Hepatic stellate cell (primary cell): Measurements from ENCODE around the gene ATCAY.
A peak's percentile ranks its signal among the peaks of the same experiment; 100 is the strongest.

Experiments used
- DNase-seq: peaks from one replicate; pipeline ENCODE4 v3.0.0; 2011; ENCODE audit warnings: low spot score

Gene ATCAY, protein sequence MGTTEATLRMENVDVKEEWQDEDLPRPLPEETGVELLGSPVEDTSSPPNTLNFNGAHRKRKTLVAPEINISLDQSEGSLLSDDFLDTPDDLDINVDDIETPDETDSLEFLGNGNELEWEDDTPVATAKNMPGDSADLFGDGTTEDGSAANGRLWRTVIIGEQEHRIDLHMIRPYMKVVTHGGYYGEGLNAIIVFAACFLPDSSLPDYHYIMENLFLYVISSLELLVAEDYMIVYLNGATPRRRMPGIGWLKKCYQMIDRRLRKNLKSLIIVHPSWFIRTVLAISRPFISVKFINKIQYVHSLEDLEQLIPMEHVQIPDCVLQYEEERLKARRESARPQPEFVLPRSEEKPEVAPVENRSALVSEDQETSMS

DNA sequence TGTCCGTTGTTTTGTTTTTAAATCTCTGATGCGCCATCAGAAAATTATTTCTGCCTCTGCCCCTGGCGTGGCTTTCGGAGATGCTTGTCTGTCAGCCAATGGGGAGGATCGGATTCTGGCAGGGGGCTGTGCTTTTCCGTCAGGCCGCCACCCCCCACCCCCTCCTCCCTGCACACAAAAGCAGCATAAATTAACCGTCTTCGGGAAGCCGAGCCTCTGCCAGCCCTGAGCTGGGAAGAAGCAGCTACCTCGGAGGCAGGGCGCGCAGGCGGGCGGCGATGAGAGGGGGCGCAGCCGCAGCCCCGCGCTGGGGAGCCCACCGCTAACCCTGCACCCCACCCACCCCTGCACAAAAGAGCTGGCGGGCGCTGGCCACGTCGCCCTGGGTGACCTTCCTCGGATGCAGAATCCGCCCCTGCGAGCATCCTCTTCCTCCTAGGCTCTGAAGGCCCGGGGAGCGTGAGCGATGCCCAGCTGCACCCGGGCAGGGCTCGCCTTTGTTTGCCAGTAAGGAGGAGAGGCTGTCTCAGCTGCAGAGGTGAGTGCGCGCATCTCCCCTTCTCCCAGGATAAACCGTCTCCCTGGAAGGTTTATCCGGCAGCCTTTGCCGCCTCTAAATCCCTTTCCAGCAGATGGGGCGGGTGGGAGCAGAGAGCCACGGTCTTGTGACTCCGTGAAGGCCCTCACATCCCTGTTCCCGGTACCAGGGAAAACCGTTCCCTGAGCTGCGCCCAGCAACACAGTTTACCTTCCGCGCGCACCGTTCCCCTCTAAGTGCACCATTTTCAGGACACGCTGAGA, at the start of gene ATCAY:
TSS of gene ATCAY (plus strand) at position 215 of the 801 bp plus-strand sequence. CDS start 5,083 bp downstream, outside the sequence.
- DNase-seq = no peak

DNA sequence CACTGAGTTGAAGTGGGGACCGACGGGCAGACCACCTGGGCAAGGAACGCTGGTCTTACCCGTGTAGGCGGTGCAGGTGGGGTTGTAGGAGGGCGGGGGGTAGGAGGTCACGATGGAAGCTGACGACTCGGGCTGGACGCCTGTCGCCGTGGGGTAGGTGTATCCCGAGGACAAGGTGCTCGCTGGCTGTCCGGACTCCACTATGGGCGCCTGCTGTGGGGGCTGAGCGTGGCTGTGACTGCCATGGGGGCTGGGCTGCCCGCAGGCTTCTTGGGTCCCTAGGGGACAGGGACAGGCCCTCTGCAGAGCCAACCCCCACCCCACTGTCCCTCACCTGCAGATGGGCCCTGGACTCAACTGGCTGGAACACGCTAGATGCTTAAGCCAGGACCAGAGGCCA, 48.9 kb upstream of the ATCAY start:
- DNase-seq = no peak

DNA sequence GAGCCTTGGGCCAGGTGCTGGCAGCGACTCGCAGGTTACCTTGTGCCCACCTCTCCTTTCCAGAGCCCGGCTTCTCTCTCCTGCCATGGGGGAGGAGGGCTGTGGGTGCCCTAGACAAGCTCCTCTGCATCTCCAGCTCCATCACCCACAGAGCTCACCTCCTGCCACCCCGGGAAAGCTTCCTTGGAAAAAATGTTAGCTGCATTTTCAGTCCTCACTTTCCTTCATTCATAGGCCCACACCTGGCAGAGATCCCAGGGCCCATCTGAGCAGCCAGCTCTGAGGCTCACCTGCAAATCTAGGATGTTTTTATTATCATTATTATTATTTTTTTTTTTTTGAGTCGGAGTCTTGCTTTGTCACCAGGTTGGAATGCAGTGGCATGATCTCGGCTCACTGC, 48.5 kb upstream of the ATCAY start:
- DNase-seq = no peak

DNA sequence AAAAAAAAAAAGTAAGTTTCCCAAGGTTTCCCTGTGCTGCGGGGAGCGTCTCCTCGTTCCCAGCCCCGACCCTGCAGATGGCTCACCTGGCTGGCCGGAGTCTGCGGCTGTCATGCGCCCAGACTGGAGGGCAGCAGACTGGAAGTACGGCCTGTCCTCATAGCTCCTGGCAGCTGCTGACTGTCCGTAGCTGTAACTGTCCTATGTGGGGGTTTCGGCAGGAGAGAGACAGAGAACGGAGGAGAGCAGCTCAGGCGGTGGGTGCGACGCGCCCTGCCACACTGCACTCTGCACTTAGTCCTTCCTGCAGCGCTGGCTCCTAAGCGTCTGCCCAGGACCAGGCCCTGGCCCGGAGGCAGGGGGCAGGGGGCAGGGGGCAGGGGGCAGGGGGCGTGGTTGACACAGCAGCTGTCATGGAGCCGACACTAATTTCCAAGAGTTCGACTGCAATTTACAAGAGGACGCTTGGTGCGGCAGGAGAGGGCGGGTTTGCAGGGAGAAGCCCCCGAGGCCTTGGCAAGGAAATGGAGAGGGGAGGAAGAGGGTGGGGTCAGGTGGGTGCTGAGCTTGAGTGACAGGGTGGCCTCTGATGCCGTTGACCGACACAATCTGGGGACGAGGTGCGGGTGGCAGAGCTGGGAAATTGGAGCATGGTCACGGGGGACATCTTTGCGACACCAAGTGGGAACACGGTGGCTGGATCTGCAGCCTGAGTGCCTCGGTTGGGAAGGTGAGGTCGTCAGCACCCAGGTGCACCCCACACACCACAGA, 46.7 kb upstream of the ATCAY start:
- no peak for DNase-seq

DNA sequence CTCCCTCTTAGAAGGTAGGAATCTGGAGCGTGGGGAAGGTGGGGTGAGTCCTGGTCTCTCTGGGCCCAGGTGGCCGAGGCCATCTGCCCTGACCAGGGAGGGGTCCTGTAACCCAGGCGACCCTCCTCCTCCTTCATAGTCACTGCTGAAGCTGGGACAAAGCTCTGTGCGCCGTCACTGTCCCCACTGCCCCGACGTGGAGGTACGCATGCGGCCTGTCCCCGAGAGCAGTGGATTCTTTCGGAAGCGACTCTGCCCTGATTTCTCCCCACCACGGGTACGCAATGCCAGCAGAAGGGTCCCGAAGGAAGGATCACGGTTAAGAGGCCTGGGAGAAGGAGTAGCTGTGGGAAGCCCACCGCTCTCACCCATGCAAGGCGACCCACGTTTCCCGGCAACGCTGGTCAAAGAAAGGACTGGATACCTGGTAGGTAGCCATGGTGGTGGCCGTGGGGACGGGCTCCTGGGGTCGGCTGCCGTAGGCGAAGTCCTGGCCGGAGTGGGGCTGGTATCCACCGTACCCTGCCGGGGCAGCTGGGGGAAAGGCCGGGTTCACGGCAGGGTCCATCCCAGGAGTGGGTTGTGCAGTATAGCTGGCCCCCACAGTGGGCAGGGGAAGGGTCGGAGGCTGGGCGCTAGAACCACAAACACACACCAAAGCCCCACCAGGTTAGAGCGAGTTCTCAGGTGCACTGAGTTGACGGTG, 46.0 kb upstream of the ATCAY start:
- no peak for DNase-seq

DNA sequence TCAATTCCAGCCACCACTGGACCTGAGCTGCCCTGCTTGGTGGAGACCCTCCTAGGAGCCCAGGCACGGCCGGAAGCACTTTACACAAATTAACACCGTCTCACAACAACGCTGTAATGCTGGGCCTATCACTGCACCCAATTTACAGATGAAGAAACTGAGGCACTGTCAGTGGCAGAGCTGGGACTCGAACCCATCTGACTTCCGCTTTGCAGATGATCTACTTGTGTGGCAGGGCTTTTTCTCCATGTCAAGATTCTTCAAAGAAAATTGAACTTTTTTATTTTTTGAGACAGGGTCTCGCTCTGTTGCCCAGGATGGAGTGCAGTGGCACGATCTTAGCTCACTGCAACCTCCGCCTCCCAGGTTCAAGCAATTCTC, 45.4 kb upstream of the ATCAY start:
- no peak for DNase-seq

DNA sequence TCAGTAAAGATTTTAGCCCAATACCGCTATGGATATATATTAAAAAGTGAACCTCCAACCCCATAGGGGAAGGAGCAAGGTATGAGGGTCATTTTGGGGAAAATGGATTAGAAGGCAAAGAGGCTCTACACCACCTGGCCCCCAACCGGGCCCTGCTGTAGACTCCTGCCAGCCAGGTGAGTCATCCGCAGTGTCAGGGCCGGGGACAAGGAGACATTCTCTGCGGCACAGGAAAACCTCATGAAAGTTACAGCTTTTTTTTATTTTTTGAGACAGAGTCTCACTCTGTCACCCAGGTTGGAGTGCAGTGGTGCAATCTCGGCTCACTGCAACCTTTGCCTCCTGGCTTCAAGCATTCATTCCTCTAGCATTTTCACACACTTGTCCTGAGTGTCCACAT, 43.6 kb upstream of the ATCAY start:
- no peak for DNase-seq

DNA sequence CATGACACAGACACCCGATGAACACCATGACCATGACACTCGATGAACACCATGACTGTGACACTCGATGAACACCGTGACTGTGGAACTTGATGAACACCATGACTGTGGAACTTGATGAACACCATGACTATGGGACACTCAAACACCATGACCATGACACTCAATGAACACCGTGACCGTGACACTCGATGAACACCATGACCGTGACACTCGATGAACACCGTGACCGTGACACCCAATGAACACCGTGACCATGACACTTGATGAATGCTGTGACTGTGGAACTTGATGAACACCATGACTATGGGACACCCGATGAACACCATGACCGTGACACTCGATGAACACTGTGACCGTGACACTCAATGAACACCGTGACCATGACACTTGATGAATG, 43.2 kb upstream of the ATCAY start:
- no peak for DNase-seq

DNA sequence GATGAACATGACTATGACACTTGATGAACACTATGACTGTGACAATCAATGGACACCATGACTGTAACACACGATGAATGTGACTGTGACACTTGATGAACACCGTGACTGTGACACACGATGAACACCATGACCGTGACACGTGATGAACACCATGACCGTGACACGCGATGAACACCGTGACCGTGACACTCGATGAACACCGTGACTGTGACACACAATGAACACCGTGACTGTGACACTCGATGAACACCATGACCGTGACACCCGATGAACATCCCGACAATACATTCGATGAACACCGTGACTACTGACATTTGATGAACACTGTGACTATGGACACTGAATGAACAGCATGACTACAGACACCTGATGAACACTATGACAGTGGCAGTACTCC, 42.6 kb upstream of the ATCAY start:
- DNase-seq = no peak

DNA sequence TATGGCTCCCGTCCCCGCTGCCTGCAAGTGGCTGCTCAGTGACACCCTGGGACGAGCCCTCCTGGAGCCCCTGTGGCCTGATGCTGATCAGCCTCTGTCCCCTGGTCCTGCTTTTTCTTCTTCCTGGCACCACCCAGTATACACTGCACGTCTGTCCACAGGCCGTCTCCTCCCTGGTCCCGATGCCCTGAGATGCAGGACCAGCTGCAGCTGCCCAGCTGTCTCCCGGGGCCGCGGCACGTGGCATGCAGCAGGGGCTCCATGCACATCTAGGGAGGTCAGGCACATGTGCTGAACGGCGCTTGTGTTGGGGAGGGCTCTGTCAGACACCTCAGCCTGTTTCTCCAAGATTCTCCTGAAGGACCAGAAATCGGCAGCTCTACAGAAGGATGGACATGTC, 41.8 kb upstream of the ATCAY start:
- no peak for DNase-seq

DNA sequence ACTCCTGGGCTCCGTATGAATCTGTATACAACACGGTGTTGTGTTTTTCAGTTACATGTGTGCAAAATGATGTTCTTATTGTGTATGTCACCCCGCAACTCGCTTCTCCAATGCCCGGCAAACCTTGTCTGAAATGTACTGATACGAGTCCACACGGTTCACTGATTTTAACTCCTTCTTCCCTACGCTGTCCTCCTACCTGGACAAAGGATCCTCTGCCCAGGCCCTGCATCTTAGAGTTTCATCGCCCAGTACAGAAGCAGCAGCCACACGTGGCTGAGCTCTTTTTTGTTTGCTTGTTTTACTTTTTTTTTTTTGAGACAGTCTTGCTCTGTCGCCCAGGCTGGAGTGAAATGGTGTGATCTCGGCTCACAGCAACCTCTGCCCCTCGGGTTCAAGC, 40.5 kb upstream of the ATCAY start:
- no peak for DNase-seq

DNA sequence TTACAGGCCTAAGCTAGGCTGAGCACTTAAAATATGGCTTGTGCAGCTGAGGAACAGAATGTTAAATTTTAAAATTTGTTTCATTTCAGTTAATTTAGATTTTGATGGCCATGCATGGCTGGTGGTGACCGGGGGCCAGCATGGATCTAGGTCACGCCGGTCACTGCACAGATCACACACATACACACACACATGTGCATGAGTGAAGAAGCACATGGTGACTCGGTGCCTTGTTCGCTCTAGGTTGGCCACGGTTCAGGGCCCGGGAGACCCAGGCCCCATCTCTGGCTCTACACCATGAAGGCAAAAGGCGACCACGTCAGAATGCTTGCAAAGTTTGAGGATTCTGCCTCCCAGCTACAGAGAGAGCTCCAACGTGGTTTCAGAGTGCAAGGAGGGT, 39.7 kb upstream of the ATCAY start:
- no peak for DNase-seq

DNA sequence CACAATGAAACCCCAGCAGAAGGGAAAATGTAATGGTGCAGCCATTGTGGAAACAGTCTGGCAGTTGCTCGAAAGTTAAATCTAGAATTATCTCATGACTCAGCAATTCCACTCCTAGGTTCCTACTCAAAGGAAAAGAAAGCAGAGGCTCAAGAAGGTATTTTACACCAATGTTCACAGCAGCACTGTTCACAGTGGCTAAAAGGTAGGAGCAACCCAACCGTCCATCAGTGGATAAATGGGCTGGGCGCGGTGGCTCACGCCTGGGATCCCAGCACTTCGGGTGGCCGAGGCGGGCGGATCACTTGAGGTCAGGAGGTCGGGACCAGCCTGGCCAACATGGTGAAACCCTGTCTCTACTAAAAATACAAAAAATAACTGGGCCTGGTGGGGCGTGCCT, 37.5 kb upstream of the ATCAY start:
- no peak for DNase-seq

DNA sequence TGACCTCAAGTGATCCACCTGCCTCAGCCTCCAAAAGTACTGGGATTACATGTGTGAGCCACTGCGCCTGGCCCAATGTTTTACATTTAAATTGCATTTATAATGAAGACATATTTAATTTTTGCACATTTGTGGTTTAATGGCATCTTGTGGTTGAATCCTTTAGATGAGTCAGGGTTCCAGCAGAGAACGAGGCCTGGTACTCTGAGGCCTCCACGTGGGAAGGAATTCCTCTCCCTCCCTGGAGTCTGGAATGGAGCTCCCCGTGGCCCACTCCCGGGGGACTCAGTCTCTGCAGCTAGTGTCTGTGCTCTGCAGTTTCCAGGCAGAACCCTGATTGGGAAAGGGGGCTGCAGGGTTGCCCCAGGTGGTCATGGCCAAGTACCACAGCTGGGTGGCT, 35.9 kb upstream of the ATCAY start:
- DNase-seq = peak; percentile 95

DNA sequence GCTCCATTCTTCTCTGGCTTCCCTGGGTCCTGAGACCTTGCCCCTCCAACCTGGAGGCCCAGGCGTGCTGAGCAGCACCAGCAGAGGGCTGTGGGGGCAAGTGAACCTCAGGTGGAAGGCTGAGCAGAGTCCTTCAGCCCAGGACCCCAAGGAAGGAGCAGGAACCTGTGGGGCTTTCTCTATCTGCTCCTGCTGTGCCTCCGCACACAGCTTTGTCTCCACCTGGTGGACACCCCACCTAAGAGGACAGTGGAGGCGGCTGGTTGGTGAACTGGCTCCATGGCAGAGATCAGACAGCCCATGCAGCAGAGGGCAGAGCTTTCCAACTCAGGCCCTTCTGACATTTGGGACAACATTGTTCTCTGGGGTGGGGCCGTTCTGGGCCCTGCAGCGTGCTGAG, 31.4 kb upstream of the ATCAY start:
- DNase-seq = peak; percentile 61

DNA sequence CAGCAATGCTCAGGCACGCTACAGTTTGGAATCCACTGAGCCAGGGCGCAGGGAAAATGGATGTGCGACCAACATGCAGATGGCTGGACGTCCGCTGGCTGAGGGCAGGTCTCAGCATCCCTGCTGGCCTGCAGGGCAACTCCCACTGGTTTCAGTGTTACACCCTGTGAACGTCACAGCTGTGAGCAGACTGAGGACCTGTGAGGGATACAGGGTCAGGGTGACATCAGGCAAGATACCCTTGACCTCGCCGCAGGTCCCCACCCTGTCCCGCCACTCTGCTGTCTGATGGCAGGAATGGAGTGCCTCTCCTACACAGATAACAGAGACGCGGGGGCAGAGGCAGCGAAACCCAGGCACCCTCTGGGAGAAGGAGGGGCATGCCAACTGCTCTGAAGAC, 30.7 kb upstream of the ATCAY start:
- no peak for DNase-seq

DNA sequence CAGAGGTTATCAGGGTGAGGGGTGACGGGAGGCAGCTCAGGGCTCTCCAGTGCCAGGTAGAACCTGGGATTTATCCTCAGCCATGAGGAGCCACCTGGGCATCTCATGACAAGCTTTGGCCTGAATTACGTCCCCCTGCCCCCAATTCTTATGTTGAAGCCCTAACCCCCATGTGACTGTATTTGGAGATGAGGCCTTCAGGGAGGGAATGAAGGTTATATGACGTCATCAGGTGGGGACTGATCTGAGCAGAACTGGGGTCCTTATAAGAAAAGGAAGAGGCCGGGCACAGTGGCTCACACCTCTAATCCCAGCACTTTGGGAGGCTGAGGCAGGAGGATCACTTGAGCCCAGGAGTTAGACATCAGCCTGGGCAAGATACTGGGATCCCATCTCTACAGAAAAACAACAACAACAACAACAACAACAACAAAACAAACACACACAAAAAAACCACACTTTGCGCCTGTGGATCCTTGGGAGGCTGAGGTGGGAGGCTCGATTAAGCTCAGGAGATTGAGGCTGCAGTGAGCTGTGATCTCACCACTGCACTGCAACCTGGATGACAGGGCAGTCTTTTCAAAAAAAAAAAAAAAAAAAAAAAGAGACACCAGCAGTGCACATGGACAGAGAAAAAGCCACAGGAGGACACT, 30.0 kb upstream of the ATCAY start:
- DNase-seq = no peak

DNA sequence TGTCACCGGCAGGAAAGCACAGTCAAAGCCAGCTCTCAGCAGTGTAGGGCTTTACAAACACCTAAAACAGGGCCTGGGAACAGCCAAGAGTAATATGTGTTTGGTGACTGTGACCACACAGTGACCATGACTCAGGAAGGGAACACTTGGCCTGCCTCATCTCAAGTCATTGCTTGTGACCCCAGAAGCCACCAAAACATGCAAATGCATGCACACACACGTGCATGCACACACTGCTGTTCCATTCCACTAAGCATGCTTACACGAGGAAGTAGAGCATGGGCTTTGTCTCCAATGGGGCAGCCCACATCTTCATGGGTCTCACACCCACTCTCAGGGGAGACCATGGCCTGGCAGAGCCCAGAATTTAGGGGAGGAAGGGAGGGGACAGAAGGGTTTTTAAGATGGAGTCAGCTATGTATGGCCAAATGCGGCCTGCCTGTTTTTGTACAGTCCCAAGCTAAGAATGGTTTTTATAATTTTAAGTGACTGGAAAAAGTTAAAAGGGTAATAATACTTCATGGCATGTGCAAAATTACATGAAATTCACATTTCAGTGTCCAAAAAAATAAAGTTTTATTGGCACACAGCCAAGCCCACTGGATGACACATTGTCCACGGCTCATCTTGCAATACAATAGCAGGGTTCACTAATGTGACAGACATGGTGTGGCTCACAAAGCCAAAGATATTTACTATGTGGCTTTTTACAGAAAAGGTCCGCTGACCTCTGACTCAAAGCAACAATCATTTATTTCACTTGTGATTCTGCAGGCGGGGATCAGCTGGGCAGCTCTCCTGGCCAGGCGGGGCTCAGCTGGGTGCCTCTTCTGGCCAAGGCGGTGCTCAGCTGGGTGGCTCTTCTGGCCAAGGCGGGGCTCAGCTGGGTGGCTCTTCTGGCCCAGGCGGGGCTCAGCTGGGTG, 29.0 kb upstream of the ATCAY start:
- no peak for DNase-seq

DNA sequence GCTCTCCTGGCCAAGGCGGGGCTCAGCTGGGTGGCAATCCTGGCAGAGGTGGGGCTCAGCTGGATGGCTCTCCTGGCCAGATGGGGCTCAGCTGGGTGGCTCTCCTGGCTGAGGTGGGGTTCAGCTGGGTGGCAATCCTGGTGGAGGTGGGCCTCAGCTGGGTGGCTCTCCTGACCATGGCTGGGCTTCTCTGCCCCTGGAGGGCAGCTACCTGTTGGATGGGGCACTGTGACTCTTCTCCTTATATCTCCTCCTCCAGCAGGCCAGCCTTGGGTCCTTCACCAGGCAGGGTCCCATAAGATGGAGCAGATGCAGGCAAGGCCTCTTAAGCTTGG, 28.3 kb upstream of the ATCAY start:
- no peak for DNase-seq

DNA sequence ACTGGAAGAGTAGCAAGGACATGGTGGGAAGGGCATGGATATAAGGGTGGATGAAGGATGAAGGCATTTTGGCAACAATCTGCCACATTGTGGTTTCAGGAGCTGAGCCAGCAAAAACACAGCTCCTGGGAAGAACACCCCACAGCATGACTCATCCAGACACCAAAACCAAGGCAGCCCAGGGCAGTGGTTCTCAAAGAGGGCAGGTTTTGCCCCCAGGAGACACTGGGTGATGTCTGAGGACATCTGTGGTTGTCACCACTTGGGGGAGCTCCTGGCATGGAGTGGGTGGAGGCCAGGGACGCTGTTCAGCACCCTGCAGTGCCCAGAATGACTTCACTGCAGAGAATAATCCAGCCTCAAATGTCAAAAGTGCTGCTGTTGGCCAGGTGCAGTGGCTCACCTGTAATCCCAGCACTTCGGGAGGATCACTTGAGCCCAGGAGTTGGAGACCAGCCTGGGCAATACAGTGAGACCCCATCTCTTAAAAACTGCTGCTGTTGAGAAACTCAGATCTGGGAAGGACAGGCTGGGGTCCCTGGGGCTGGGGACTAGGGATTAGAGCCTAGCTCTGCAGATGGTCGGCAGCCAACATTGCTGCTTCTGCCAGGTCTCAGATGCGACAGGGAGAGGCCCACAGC, 27.8 kb upstream of the ATCAY start:
- peak; percentile 84 for DNase-seq
